Amygdala (tissue), 56 donors: ENCODE data around the gene ZNF592.

ENCODE experiments used
- DNase-seq, 56 donors: peaks; one replicate each; lab custom pipeline; 2025; lab: John Stamatoyannopoulos, UW

Gene ZNF592

GRCh38 chr15:84775867-84776449, 27.6 kb downstream of the ZNF592 start:
- no peak for DNase-seq

DNA sequence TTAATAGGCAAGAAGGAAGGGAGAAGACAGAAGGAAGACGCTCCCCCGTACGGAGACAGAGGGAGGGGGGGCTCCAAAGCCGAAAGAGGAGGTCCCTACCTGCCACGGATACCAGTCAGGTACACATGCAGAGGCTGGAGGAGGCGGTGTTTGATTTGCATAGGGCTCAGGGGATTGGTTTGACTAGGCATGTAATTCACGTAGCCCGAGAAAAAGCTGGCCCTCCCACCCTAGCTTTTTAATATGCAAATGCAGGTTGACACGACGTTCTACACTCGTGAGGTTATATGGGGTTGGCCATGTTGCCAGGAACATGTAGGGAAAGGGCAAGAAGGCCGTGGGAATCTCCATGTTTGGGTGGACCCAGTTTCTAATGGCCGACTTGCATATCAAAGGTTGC, 29.8 kb downstream of the ZNF592 start:
- DNase-seq = no peak

DNA sequence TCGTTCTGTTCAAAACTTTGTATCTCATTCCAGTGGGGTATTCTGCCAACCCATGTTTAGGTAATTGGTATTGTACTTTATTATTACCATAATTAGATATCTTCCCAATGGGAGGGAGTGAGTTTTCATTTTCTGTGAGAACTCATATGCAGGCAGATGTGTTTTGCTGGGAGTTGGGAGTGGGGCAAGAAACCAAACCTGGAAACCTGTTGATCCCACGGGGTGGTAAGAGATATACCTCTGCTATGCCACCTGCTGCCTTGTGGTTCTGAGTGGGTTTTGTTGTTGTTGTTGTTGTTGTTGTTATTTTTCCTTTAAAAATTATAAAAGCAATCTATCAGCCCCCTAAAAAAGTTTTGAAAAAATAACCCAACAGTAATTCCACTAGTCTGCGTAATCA, 32.1 kb downstream of the ZNF592 start:
- DNase-seq = no peak

DNA sequence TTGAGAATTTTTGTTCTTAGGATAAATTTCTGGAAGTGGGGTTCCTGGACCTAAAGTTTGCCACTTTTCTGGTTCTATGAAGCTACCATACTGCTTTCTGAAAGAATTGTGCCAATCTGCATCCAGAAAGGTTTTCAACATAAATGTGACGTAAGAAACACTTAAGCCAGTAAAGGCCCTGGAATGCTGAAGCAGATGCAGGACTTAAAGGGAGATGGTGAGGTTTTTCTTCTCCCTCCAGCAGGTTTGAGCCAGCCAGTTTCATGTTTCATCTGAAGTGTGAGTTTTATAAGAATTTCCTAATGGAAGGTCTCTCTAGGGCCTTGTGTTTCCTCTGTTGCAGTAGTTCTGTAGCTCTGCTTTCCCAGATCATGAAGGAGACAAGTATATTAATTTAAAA, 33.1 kb downstream of the ZNF592 start:
- no peak for DNase-seq

DNA sequence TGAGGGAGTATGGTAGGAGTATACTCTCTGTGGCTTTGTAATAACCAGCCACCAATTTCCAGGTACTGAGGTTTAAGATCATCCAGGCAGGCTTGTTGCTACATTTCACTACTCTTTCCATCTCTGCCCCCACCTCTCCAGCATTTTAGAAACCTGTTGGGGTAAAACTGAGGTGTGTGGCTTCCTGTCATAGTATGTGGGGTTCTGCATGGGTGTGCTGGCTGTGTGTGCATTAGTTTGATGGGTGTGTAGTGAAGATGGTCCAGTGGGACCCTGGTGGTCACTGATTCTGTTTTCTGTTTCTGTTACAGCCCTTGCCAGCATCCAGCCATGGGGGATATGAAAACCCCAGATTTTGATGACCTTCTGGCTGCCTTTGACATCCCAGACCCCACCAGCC, 34.0 kb downstream of the ZNF592 start:
- DNase-seq = no peak

- no peak for DNase-seq
Measured at GRCh38 chr15:84783493-84784251, 35.3 kb downstream of the ZNF592 start.

DNA sequence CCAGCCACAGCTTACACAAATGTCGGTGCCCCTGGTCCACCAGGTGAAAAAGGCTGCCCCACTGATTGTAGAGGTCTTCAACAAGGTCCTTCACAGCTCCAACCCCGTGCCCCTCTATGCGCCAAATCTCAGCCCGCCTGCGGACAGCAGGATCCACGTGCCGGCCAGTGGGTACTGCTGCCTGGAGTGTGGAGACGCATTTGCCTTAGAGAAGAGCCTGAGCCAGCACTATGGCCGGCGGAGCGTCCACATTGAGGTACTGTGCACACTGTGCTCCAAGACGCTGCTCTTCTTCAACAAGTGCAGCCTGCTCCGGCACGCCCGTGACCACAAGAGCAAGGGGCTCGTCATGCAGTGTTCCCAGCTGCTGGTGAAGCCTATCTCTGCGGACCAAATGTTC, 35.9 kb downstream of the ZNF592 start:
- no peak for DNase-seq

- DNase-seq = no peak
Measured at GRCh38 chr15:84785053-84785452, 36.7 kb downstream of the ZNF592 start.

GRCh38 chr15:84788500-84788899, 40.1 kb downstream of the ZNF592 start:
- DNase-seq = no peak

- peak in 1 of 56 donors; percentile 40 for DNase-seq
Measured at GRCh38 chr15:84789762-84790161, 41.4 kb downstream of the ZNF592 start.

DNA sequence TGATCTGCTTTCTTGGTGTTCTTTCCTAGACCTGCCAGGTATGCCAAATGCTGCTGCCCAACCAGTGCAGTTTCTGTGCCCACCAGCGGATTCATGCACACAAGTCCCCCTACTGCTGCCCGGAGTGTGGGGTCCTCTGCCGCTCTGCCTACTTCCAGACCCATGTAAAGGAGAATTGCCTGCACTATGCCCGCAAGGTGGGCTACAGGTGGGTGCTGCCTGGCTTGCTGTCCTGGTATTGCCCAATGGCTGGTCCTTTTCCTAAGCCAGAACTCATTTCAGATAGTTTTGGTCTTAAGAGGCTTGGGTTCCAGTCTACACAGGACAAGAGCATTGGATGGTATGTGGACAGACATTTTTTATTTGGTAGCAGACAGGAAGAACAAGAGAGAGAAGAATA, 42.3 kb downstream of the ZNF592 start:
- no peak for DNase-seq

- DNase-seq = no peak
Measured at GRCh38 chr15:84791763-84792162, 43.4 kb downstream of the ZNF592 start.

DNA sequence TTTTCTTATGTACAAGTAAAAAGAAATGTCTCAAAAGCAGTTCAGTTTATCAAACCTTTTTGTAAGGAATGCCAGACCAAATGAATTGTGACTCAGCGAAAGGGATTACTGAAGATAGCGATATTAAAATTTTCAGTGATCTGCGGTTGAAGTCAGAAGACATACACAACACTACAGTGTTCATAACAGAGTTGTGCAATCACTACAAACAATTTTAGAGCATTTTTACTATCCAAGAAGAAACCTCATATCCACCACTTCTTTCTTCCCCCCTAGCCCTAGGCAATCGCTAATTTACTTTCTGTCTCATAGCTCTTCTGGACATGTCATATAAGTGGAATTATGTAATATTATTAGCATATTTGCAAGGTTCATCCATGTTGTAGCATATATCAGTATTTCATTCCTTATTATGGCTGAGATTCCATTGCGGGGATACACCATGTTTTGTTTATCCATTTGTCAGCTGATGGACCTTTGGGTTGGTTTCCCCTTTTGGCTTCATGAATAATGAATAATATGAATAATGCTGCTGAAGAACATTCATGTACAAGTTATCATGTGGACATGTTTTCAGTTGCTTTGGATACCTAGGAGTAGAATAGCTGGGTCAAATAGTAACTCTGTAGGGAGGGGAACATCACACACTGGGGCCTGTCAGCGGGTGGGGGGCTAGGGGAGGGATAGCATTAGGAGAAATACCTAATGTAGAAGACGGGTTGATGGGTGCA, 45.2 kb downstream of the ZNF592 start:
- DNase-seq = no peak

- no peak for DNase-seq
Measured at GRCh38 chr15:84794162-84794547, 45.8 kb downstream of the ZNF592 start.

DNA sequence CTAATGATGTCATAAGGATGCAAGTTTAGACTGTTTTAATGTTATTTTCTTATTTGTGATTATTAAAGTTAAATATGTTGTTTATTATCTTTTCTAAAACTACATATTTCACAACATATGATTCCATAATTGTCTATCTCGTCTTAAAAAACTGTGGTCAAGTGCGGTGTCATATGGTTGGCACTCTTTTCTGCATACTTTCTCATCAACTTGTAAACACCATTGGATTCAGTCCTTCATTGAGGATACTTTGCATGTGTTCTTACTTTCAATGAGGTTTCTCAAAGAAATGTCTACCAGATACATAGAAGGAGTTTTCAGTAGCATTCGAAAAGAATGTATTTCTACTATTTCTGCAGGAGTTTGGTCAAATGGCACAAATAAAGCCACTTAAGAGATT, 46.8 kb downstream of the ZNF592 start:
- DNase-seq = no peak

DNA sequence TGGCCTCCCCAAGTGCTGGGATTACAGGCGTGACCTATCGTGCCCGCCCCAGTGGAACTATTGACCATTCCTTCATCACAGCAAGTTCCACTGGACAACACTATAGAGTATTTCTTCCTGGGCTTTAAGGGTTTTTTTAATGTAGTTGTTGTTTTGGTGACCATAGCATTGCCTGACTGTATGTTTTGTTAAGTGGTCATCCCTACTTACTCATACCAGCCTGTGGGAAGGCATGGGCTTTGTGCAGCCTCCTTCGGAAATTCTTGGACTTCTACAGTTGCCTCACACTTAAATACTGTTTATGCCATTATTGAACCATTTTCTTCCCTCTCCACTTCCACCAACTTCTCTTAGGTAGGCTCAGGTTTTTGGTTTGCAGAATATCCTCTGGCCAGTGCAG, 48.8 kb downstream of the ZNF592 start:
- DNase-seq = no peak

DNA sequence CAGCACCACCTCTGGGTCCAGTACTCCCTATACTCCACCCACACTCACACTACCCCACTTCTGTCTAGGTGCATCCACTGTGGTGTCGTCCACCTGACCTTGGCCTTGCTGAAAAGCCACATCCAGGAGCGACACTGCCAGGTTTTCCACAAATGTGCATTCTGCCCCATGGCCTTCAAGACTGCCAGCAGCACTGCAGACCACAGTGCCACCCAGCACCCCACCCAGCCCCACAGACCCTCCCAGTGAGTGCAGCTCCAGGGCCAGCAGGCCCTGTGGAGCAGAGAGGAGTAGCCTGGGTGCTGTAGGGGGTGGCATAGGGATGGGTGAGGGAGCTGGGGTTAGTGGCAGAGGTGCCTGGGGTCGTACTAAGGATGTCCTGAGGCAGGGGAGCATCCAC, 49.4 kb downstream of the ZNF592 start:
- DNase-seq = no peak

DNA sequence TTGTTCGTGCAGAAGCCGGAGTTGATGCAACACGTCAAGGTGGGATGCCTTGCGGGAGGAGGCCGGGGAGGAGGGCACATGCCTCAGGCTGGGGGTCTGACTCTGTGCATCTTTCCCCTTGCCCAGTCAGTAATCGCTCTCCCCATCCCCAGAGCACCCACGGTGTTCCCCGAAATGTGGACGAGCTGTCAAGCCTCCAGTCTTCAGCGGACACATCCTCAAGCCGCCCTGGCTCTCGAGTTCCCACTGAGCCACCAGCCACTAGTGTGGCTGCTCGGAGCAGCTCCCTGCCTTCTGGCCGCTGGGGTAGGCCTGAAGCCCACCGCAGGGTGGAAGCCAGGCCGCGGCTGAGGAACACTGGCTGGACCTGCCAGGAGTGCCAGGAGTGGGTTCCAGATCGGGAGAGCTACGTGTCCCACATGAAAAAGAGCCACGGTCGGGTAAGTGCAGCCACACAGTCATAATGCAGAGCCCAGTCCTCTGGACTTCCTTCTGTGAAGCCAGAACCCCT, 50.1 kb downstream of the ZNF592 start:
- no peak for DNase-seq

DNA sequence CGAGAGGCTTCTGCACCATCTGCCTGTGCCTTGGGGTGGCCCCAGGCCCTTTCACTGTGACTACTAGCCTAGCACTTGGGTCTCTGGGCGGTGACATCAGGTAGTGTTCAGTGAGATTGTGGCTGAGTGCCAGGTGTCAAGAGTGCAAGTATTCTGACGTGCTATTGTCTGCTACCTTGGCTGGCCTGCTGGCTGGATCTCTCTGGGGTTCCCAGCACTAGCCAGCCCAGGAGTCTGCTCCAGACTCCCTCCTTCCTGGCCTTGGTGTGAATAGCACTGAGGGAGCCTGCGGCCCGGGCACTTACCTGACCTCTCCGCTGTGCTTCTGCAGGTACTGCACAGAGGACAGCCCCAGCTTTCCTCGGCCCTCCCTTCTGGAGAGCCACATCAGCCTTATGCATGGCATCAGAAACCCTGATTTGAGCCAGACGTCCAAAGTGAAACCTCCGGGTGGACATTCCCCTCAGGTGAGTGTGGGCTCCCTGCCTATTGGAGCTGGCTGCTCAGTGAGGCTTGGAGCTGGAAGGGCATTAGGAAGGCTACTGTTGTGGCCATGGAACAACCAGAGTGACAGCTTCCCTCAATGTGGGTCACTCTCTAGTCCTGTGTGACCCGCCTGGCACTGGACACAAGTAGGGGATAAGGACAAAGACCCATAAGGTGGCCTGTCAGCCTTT, 51.3 kb downstream of the ZNF592 start:
- no peak for DNase-seq

DNA sequence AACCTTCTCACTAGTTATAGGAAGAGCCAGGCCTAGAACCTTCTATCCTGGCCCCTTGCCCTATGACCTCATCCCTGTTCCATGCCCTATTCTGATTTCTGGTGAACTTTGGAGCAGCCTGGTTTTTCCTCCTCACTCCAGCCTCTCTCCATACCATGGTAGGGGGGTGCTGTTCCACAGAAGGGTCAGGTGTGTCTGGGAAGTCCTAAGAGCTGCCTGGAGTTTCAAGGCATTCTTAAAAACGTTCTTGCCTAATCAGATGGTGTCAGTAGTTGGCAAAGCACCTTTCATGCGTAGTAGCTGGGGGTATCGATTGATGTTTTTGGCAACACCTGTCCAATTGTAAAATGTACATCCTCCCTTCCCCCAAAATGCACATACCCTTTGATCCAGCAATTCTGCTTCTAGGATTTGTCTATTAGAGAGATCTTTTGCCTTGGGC, 52.0 kb downstream of the ZNF592 start:
- DNase-seq = no peak
